ENCODE measurements around the gene MAPK9.

Gene MAPK9

GRCh38 chr5:180329138-180329435 is 37.2 kb upstream of the MAPK9 start:
- Histone ChIP-seq H3K4me1 (peaks cover 0 to 11% (median 6%) of the 10 kb centered on the region in 10 experiments; a peak in 12 of 20 replicates), H3K36me3 (no peaks in the 10 kb centered on the region), H3K27me3 (no peaks in the 10 kb centered on the region), H3K27ac (no peak overlapping the region), H4K20me1 (no peaks in the 10 kb centered on the region), H3K4me3 (no peak overlapping the region), H3K9ac (no peak overlapping the region), H3K4me2 (no peak overlapping the region), H3K9me3 (replicated peaks in 1 of 11) (no peaks in the 10 kb centered on the region)
- no peak for TF ChIP-seq Cebpa-rat (IDR thresholded peaks at IDR 0.05)

- Histone ChIP-seq H3K9ac (no peak overlapping the region), H3K4me1 (peaks cover 0 to 11% (median 5%) of the 10 kb centered on the region in 10 experiments; a peak in 11 of 20 replicates), H4K20me1 (no peaks in the 10 kb centered on the region), H3K27ac (no peak overlapping the region), H3K27me3 (no peaks in the 10 kb centered on the region), H3K4me2 (peak overlapping the region; percentile 22 to 62 (median 43); a peak in 19 of 22 replicates), H3K9me3 (replicated peaks in 1 of 11) (no peaks in the 10 kb centered on the region), H3K4me3 (no peak overlapping the region), H3K36me3 (no peaks in the 10 kb centered on the region)
- TF ChIP-seq Cebpa-rat (IDR thresholded peaks at IDR 0.05): no peak
These were observed 36.6 kb upstream of the MAPK9 start for GRCh38 chr5:180328296-180329137.

- Histone ChIP-seq H3K27ac (no peak overlapping the region), H3K4me2 (no peak overlapping the region), H3K4me3 (no peak overlapping the region), H3K9me3 (replicated peaks in 1 of 11) (no peaks in the 10 kb centered on the region), H3K9ac (no peak overlapping the region), H3K4me1 (peaks cover 0 to 11% (median 5%) of the 10 kb centered on the region in 10 experiments; a peak in 10 of 20 replicates), H3K27me3 (no peaks in the 10 kb centered on the region), H4K20me1 (no peaks in the 10 kb centered on the region), H3K36me3 (no peaks in the 10 kb centered on the region)
- no peak for TF ChIP-seq Cebpa-rat (IDR thresholded peaks at IDR 0.05)
These were observed 35.2 kb upstream of the MAPK9 start for GRCh38 chr5:180326989-180327565.

GRCh38 chr5:180324601-180324950 is 32.7 kb upstream of the MAPK9 start:
- Histone ChIP-seq H3K4me3 (no peak overlapping the region), H3K4me2 (no peak overlapping the region), H3K9ac (no peak overlapping the region), H4K20me1 (no peaks in the 10 kb centered on the region), H3K27me3 (no peaks in the 10 kb centered on the region), H3K9me3 (replicated peaks in 1 of 11) (no peaks in the 10 kb centered on the region), H3K4me1 (peaks cover 0 to 11% (median 5%) of the 10 kb centered on the region in 10 experiments; a peak in 10 of 20 replicates), H3K36me3 (no peaks in the 10 kb centered on the region), H3K27ac (no peak overlapping the region)
- TF ChIP-seq Cebpa-rat (IDR thresholded peaks at IDR 0.05): no peak

- Histone ChIP-seq H3K9me3 (replicated peaks in 1 of 11) (no peaks in the 10 kb centered on the region), H3K36me3 (no peaks in the 10 kb centered on the region), H3K9ac (no peak overlapping the region), H3K4me1 (peaks cover 0 to 10% (median 5%) of the 10 kb centered on the region in 10 experiments; a peak in 10 of 20 replicates), H3K27me3 (no peaks in the 10 kb centered on the region), H3K4me2 (no peak overlapping the region), H3K27ac (no peak overlapping the region), H3K4me3 (no peak overlapping the region), H4K20me1 (no peaks in the 10 kb centered on the region)
- TF ChIP-seq Cebpa-rat (IDR thresholded peaks at IDR 0.05): no peak
These were observed 32.2 kb upstream of the MAPK9 start for GRCh38 chr5:180323941-180324600.

GRCh38 chr5:180323160-180323559 is 31.3 kb upstream of the MAPK9 start:
- no peak overlapping the region for H3K9ac ChIP-seq
- H3K4me2 ChIP-seq: no peak overlapping the region
- H3K36me3 ChIP-seq: no peaks in the 10 kb centered on the region
- H3K27me3 ChIP-seq: no peaks in the 10 kb centered on the region
- H3K4me1 ChIP-seq: peaks cover 0 to 1% (median under 1%) of the 10 kb centered on the region in 10 experiments; a peak in 8 of 20 replicates
- H4K20me1 ChIP-seq: no peaks in the 10 kb centered on the region
- no peak overlapping the region for H3K4me3 ChIP-seq
- no peak for TF ChIP-seq Cebpa-rat (IDR thresholded peaks at IDR 0.05)
- H3K9me3 ChIP-seq (replicated peaks in 1 of 11): no peaks in the 10 kb centered on the region
- no peak overlapping the region for H3K27ac ChIP-seq

- peaks cover 0 to 6% (median 4%) of the 10 kb centered on the region in 11 experiments; a peak in 12 of 22 replicates for H3K9me3 ChIP-seq (replicated peaks in 1 of 11)
- no peak overlapping the region for H3K4me2 ChIP-seq
- no peaks in the 10 kb centered on the region for H3K4me1 ChIP-seq
- no peak overlapping the region for H3K9ac ChIP-seq
- H3K36me3 ChIP-seq: no peaks in the 10 kb centered on the region
- no peak for TF ChIP-seq Cebpa-rat (IDR thresholded peaks at IDR 0.05)
- H3K27ac ChIP-seq: no peak overlapping the region
- no peak overlapping the region for H3K4me3 ChIP-seq
- no peaks in the 10 kb centered on the region for H3K27me3 ChIP-seq
- no peaks in the 10 kb centered on the region for H4K20me1 ChIP-seq
These were observed 26.7 kb upstream of the MAPK9 start for GRCh38 chr5:180318456-180319089.

- Histone ChIP-seq H3K27ac (no peak overlapping the region), H3K9me3 (replicated peaks in 1 of 11) (peaks cover 0 to 8% (median 5%) of the 10 kb centered on the region in 11 experiments; a peak in 12 of 22 replicates), H3K27me3 (no peaks in the 10 kb centered on the region), H3K4me1 (no peaks in the 10 kb centered on the region), H3K4me3 (no peak overlapping the region), H4K20me1 (no peaks in the 10 kb centered on the region), H3K9ac (no peak overlapping the region), H3K4me2 (no peak overlapping the region), H3K36me3 (no peaks in the 10 kb centered on the region)
- TF ChIP-seq Cebpa-rat (IDR thresholded peaks at IDR 0.05): no peak
These were observed 24.7 kb upstream of the MAPK9 start for GRCh38 chr5:180316586-180316985.

GRCh38 chr5:180315762-180316212 is 23.9 kb upstream of the MAPK9 start:
- Histone ChIP-seq H3K9ac (no peak overlapping the region), H3K27me3 (no peaks in the 10 kb centered on the region), H4K20me1 (no peaks in the 10 kb centered on the region), H3K4me2 (no peak overlapping the region), H3K27ac (no peak overlapping the region), H3K9me3 (replicated peaks in 1 of 11) (peaks cover 0 to 8% (median 5%) of the 10 kb centered on the region in 11 experiments; a peak in 12 of 22 replicates), H3K4me3 (no peak overlapping the region), H3K4me1 (no peaks in the 10 kb centered on the region), H3K36me3 (no peaks in the 10 kb centered on the region)
- no peak for TF ChIP-seq Cebpa-rat (IDR thresholded peaks at IDR 0.05)
